H1 (cell line): ENCODE results near the gene ZNF462. TPM values are rescaled to one million over a fixed set of nuclear protein-coding genes. Genes with fewer than 3 reads are reported as not detected.
A peak's percentile ranks its signal among the peaks of the same experiment; 100 is the strongest.

ENCODE experiments used
- ASH2L ChIP-seq: fragments of 200-600, 300-600 bp; sonication (generic); IDR thresholded peaks from one replicate; pipeline ENCODE4 v1.7.1; 2017; ENCODE audit warnings: low read length
- BACH1 ChIP-seq: IDR thresholded peaks from 2 replicates; pipeline ENCODE4 v1.6.1; 2012; ENCODE audit warnings: low read length, improper control_type of control experiment
- CBX5 ChIP-seq: fragments of 300-800, 300-1000 bp; sonication (generic); IDR thresholded peaks from 2 replicates; pipeline ENCODE4 v1.7.1; 2016; ENCODE audit warnings: antibody characterized with exemption, low read length, low read depth
- CEBPB ChIP-seq: IDR thresholded peaks from 2 replicates; pipeline ENCODE4 v1.6.1; 2012; ENCODE audit warnings: low read depth, low read length
- CTBP2 ChIP-seq: IDR thresholded peaks from 2 replicates; pipeline ENCODE4 v1.7.0; 2011; ENCODE audit warnings: borderline replicate concordance, mild to moderate bottlenecking, moderate library complexity, mixed read lengths, low read length; ENCODE audit not compliant: insufficient read depth, insufficient read length
- E2F6 ChIP-seq: IDR thresholded peaks from 2 replicates; pipeline ENCODE4 v1.6.1; 2012; ENCODE audit warnings: inconsistent platforms
- EGR1 ChIP-seq: IDR thresholded peaks from 2 replicates; pipeline ENCODE4 v1.6.1; 2011; ENCODE audit warnings: low read depth, low read length, borderline replicate concordance
- HDAC2 ChIP-seq, 2 experiments: fragments of 300-600 bp in 1 of 2; sonication (generic) in 1 of 2; IDR thresholded peaks; 2 replicates each; pipeline ENCODE4 v1.6.1; 2011 to 2012; ENCODE audit warnings: low read depth in 2 of 2, low read length in 2 of 2, mild to moderate bottlenecking in 2 of 2, moderate library complexity in 2 of 2, borderline replicate concordance in 1 of 2, inconsistent platforms in 1 of 2
- HDAC6 ChIP-seq: IDR thresholded peaks from one replicate; pipeline ENCODE4 v1.7.1; 2012; ENCODE audit warnings: low read depth, mild to moderate bottlenecking, inconsistent platforms, low read length, moderate library complexity
- KDM1A ChIP-seq: fragments of 200-600, 300-600 bp; sonication (generic); IDR thresholded peaks from 2 replicates; pipeline ENCODE4 v1.7.1; 2016; ENCODE audit warnings: mild to moderate bottlenecking, low read length, borderline replicate concordance
- KDM5A ChIP-seq: fragments of 200-600 bp; IDR thresholded peaks from 2 replicates; pipeline ENCODE4 v1.7.1; 2012; ENCODE audit warnings: mild to moderate bottlenecking, low read length, inconsistent platforms, mixed read lengths
- MAFK ChIP-seq: IDR thresholded peaks from 2 replicates; pipeline ENCODE4 v1.6.1; 2012; ENCODE audit warnings: low read depth, mild to moderate bottlenecking, improper control_type of control experiment, low read length
- NANOG ChIP-seq: IDR thresholded peaks from 2 replicates; pipeline ENCODE4 v1.6.1; 2011; ENCODE audit warnings: low read length, low read depth, mild to moderate bottlenecking, inconsistent platforms; ENCODE audit not compliant: insufficient read depth, poor library complexity, severe bottlenecking
- NRF1 ChIP-seq: IDR thresholded peaks from 2 replicates; pipeline ENCODE4 v1.6.1; 2011; ENCODE audit warnings: mild to moderate bottlenecking, low read depth, low read length, improper control_type of control experiment
- POLR2A ChIP-seq, 2 experiments: IDR thresholded peaks; 1 replicate in 1 of 2; 2 replicates in 1 of 2; pipeline ENCODE4 v1.6.1; 2011; ENCODE audit warnings: low read depth in 2 of 2, low read length in 2 of 2, mild to moderate bottlenecking in 2 of 2; ENCODE audit errors: control extremely low read depth in 1 of 2
- RAD21 ChIP-seq, 2 experiments: IDR thresholded peaks in 1 of 2; conservative IDR thresholded peaks in 1 of 2; 2 replicates each; pipeline ENCODE4 v1.6.1; 2011; ENCODE audit warnings: low read depth in 2 of 2, low read length in 2 of 2, improper control_type of control experiment in 1 of 2, inconsistent platforms in 1 of 2, mild to moderate bottlenecking in 1 of 2, moderate library complexity in 1 of 2
- RBBP5 ChIP-seq: IDR thresholded peaks from 2 replicates; pipeline ENCODE4 v1.7.1; 2012; ENCODE audit warnings: low read depth, mild to moderate bottlenecking, inconsistent platforms, low read length, moderate library complexity, borderline replicate concordance
- SAP30 ChIP-seq: fragments of 300-600 bp; sonication (generic); IDR thresholded peaks from 2 replicates; pipeline ENCODE4 v1.7.1; 2012; ENCODE audit warnings: low read length, moderate library complexity, mild to moderate bottlenecking, inconsistent platforms; ENCODE audit not compliant: insufficient read depth, insufficient replicate concordance
- SIRT6 ChIP-seq: IDR thresholded peaks from one replicate; pipeline ENCODE4 v1.7.1; 2012; ENCODE audit warnings: low read length, inconsistent platforms
- SP4 ChIP-seq: IDR thresholded peaks from 2 replicates; pipeline ENCODE4 v1.6.1; 2012; ENCODE audit warnings: low read length, inconsistent platforms
- SRF ChIP-seq: IDR thresholded peaks from 2 replicates; pipeline ENCODE4 v1.6.1; 2011; ENCODE audit warnings: mild to moderate bottlenecking, low read depth, low read length, moderate library complexity
- TAF7 ChIP-seq: optimal IDR thresholded peaks from 2 replicates; pipeline ENCODE3; 2011; ENCODE audit warnings: low read depth, mild to moderate bottlenecking, inconsistent platforms, low read length, moderate library complexity, borderline replicate concordance
- YY1 ChIP-seq: IDR thresholded peaks from 2 replicates; pipeline ENCODE4 v1.6.1; 2011; ENCODE audit warnings: low read depth, mild to moderate bottlenecking, low read length
- polyA plus RNA-seq, 7 experiments: library from polyadenylated mRNA; depleted of rRNA in 3 of 7; stranded (reverse) in 5 of 7; unstranded in 2 of 7; fragments of >200 nt in 5 of 7; fragments of 200-250 nt in 2 of 7; gene quantifications; 1 replicate in 5 of 7; 2 replicates in 1 of 7; 4 replicates in 1 of 7; pipeline versions ENCODE4 v1.2.1 to v1.2.3, GENCODE V29; 2011 to 2013; ENCODE audit warnings: missing spikeins in 2 of 7, mixed read lengths in 2 of 7
- total RNA-seq: library from RNA; stranded (reverse); fragmentation: NEBNext Ultra II Directional; extraction: Animal tissue kit (Norgen Biotek cat#: 25700); gene quantifications from 2 replicates; pipeline ENCODE4 v1.2.1, GENCODE V29; 2021
- TF ChIP-seq, protein P1 (sequence below): IDR thresholded peaks from 2 replicates; pipeline ENCODE4 v1.6.1; 2012; ENCODE audit warnings: low read length, inconsistent platforms

ZNF462 gene
- total and polyA plus RNA-seq, 2 of the 8 experiments (the other 6 are each of a cell fraction or from before 2014, with no cell fraction given) = 30.0 to 163 TPM

- TF ChIP-seq, protein P1, sequence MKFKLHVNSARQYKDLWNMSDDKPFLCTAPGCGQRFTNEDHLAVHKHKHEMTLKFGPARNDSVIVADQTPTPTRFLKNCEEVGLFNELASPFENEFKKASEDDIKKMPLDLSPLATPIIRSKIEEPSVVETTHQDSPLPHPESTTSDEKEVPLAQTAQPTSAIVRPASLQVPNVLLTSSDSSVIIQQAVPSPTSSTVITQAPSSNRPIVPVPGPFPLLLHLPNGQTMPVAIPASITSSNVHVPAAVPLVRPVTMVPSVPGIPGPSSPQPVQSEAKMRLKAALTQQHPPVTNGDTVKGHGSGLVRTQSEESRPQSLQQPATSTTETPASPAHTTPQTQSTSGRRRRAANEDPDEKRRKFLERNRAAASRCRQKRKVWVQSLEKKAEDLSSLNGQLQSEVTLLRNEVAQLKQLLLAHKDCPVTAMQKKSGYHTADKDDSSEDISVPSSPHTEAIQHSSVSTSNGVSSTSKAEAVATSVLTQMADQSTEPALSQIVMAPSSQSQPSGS = peak; percentile 73; the same call in 1 of the 2 replicates
- TF ChIP-seq SAP30 (no peak), SIRT6 (no peak), CBX5 (no peak), HDAC6 (no peak), KDM5A (no peak), KDM1A (no peak), NANOG (no peak), RBBP5 (no peak), HDAC2 (IDR thresholded peaks at IDR 0.05; ENCODE audit: borderline replicate concordance in 1 of 2, low read depth in 2 of 2, low read length in 2 of 2) (0 out of 4 replicates have a peak, but pooled peaks of 1 of the 2 experiments have one; percentile 25), E2F6 (no peak), YY1 (peak; percentile 79), RAD21 (IDR thresholded peaks at IDR 0.05 in 1 of 2, conservative IDR thresholded peaks at IDR 0.05 in 1 of 2; ENCODE audit: low read depth in 2 of 2, low read length in 2 of 2) (no peak), EGR1 (no peak), CEBPB (peak; percentile 30; the same call in 1 of the 2 replicates), POLR2A (IDR thresholded peaks at IDR 0.05; ENCODE audit: control extremely low read depth in 1 of 2, low read depth in 2 of 2, low read length in 2 of 2) (no peak), SP4 (no peak), ASH2L (no peak), TAF7 (no peak), SRF (no peak), MAFK (no peak), CTBP2 (no peak), NRF1 (no peak), BACH1 (no peak)
Measured at GRCh38 chr9:106892632-106893031, 29.7 kb downstream of the ZNF462 start (continued).
